Measurements from ENCODE around the gene TMEM132C.

Gene TMEM132C

DNA sequence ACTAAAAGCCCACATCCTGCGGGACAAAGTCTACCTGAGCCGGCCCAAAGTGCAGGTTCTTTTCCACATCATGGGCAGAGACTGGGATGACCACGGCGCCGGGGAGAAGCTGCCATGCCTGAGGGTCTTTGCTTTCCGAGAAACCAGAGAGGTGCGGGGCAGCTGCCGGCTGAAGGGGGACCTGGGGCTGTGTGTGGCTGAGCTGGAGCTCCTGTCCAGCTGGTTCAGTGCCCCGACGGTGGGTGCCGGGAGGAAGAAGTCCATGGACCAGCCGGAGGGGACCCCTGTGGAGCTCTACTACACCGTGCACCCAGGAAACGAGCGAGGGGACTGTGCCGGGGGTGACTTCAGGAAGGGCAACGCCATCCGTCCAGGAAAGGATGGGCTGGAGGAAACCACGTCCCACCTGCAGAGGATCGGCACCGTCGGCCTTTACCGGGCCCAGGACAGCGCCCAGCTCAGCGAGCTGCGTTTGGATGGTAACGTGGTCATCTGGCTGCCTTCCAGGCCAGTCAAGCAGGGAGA is 148.1 kb downstream of the TMEM132C start:
- no peaks in the 10 kb centered on the region for H3K4me1 Mint-ChIP-seq
- H3K27me3 Mint-ChIP-seq, result peaks cover 6% of the 10 kb centered on the region
- DNase-seq (ENCODE audit: low spot score in 2 of 2), result no peak
- ATAC-seq (replicated peaks; ENCODE audit: extremely low read depth, poor library complexity, severe bottlenecking), result no peak
- H3K27ac Mint-ChIP-seq (ENCODE audit: low read depth), result no peak overlapping the region
- no peaks in the 10 kb centered on the region for H3K9me3 Mint-ChIP-seq
- peaks cover 2% of the 10 kb centered on the region for H3K36me3 Mint-ChIP-seq (ENCODE audit: insufficient read depth)
- H3K4me3 Mint-ChIP-seq, result no peak overlapping the region

DNA sequence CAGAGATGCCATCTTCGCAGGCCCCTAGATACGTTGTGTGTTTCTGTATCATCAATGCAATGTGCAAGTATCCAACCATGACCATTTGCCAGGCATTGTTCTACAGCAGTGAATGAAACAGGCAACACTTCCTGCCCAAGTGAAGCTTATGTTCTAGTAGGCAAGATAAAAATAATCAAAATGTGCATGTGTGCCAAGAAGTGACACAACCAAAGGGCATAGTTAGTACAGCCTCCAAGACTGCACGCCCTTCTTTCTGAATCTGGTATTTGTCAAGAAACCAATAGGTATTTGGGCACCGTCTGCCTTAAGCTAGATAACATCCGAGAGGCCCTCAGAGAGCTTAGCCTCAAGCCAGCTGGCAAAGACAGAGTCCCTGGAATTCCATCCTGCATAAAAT is 152.0 kb downstream of the TMEM132C start:
- Mint-ChIP-seq H3K27me3 (peaks cover 23% of the 10 kb centered on the region), H3K27ac (ENCODE audit: low read depth) (no peak overlapping the region), H3K4me1 (no peaks in the 10 kb centered on the region), H3K36me3 (ENCODE audit: insufficient read depth) (no peaks in the 10 kb centered on the region), H3K9me3 (no peaks in the 10 kb centered on the region), H3K4me3 (no peak overlapping the region)
- no peak for ATAC-seq (replicated peaks; ENCODE audit: extremely low read depth, poor library complexity, severe bottlenecking)
- no peak for DNase-seq (ENCODE audit: low spot score in 2 of 2)

DNA sequence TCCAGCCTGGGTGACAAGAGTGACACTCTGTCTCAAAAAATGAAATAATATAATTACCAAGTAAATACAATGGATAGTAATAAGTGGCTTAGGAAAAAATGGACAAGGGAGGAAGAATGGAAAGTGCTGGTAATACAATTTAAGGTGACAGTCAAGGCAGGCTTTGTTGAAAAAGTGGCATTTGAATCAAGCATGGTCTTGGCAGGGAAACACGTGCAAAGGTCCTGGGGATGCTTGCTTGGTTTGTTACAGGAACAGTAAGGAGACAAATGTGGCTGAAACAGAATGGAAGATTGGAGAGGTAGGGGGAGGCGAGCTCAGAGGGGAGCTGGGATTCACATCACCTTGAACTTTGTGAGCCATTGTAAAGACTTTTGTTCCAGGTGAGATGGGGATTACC is 153.2 kb downstream of the TMEM132C start:
- H3K27me3 Mint-ChIP-seq, result peaks cover 23% of the 10 kb centered on the region
- no peak overlapping the region for H3K4me3 Mint-ChIP-seq
- H3K9me3 Mint-ChIP-seq, result no peaks in the 10 kb centered on the region
- ATAC-seq (replicated peaks; ENCODE audit: extremely low read depth, poor library complexity, severe bottlenecking) (no peak), DNase-seq (ENCODE audit: low spot score in 2 of 2) (no peak)
- no peak overlapping the region for H3K27ac Mint-ChIP-seq (ENCODE audit: low read depth)
- H3K36me3 Mint-ChIP-seq (ENCODE audit: insufficient read depth), result no peaks in the 10 kb centered on the region
- no peaks in the 10 kb centered on the region for H3K4me1 Mint-ChIP-seq

DNA sequence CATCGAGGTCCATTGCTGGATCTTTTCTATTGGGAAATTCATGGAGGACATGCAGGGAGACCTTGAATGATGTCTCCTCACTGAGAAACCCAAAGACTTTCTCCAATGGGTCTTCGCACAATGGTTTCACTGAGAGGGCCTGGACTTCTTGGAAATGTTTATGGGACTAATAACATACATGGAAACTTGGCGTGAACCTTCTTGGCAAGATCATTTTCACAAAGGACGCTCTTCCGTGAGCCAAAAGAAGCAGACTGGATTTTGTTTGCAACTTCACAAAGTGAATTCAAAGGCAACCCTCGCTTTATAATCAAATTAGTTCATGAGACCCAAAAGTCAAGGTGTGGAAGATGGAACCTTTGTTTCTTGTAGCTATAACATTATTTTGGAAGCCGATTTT is 154.4 kb downstream of the TMEM132C start:
- Mint-ChIP-seq H3K36me3 (ENCODE audit: insufficient read depth) (no peaks in the 10 kb centered on the region), H3K27ac (ENCODE audit: low read depth) (no peak overlapping the region), H3K9me3 (no peaks in the 10 kb centered on the region), H3K4me1 (no peaks in the 10 kb centered on the region), H3K27me3 (peaks cover 23% of the 10 kb centered on the region), H3K4me3 (no peak overlapping the region)
- ATAC-seq (replicated peaks; ENCODE audit: extremely low read depth, poor library complexity, severe bottlenecking), result no peak
- no peak for DNase-seq (ENCODE audit: low spot score in 2 of 2)

DNA sequence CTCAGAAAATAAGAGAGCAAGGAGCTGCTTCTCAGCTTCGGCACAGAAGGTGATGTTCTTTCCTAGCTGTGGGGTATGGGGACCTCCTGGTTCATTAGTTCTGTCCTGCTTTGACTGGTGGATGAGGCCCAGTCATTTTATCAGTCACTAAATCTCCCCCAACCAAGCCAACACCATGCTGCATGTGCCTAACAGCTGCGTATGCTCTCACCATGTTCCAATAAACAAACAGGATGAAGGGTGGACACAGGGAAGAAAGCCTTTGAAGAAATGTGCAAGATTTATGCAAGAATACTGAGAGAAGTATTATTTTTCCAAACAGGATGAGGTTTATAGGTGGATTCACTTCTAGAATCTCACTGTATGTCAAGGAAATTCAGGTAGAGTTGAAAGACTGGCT is 156.2 kb downstream of the TMEM132C start:
- DNase-seq (ENCODE audit: low spot score in 2 of 2) (no peak), ATAC-seq (replicated peaks; ENCODE audit: extremely low read depth, poor library complexity, severe bottlenecking) (no peak)
- Mint-ChIP-seq H3K9me3 (no peaks in the 10 kb centered on the region), H3K27ac (ENCODE audit: low read depth) (no peak overlapping the region), H3K4me1 (no peaks in the 10 kb centered on the region), H3K36me3 (ENCODE audit: insufficient read depth) (no peaks in the 10 kb centered on the region), H3K27me3 (peaks cover 28% of the 10 kb centered on the region), H3K4me3 (no peak overlapping the region)

DNA sequence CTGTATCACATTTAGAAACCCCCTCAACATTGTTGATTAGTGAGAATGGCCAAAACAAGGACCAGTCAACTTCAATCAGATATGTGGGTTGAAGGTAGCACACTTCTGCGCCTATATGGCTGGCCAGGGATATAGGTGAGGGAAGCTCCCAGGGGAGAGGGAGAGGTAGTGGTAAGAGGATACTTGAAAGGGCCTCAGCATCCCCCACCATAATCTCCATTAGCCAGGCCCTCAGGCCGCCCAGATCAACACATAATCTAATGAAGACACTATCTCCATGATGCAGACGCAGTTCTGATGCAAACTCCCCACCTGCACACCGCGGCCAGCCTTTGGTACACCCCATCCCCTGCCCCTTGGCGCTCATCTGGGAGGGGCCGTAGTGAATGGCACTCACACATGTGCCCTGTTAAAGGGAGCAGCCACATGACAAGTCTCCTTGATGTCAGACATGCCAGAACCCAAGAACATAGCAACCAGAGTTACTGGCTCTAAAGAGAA is 158.0 kb downstream of the TMEM132C start:
- H3K9me3 Mint-ChIP-seq, result no peaks in the 10 kb centered on the region
- H3K36me3 Mint-ChIP-seq (ENCODE audit: insufficient read depth), result no peaks in the 10 kb centered on the region
- H3K4me3 Mint-ChIP-seq, result no peak overlapping the region
- H3K4me1 Mint-ChIP-seq, result no peaks in the 10 kb centered on the region
- ATAC-seq (replicated peaks; ENCODE audit: extremely low read depth, poor library complexity, severe bottlenecking) (no peak), DNase-seq (ENCODE audit: low spot score in 2 of 2) (no peak)
- peaks cover 27% of the 10 kb centered on the region for H3K27me3 Mint-ChIP-seq
- no peak overlapping the region for H3K27ac Mint-ChIP-seq (ENCODE audit: low read depth)

DNA sequence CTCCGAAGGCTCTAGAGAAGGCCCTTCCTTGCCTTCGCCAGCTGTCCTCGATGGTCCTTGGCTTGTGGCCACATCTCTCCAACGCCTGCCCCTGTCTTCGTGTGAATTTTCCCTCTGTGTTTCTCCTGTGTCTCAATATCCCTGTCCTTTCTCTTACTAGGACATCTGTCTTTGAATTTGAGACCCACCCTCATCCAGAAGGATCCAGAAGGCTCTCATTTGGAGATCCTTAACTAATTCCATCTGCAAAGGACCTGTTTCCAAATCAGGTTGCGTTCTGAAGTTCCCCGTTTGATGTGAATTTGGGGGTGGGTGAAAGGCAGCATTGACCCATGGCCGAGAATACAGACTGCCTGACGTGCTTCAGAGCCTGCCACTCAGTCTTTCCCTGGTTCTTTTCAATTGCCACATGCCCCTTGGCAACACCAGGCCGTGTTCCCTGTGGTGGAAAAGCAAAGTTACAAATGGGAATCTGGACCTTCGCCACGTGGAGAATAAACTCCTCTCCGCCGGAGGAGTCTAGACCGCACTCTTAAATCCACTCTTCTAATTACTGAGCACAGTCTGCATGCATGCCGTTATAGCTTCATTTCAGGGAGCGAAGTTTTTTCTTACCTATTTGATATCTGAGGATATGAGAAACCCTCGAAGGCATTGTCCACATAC is 158.8 kb downstream of the TMEM132C start:
- DNase-seq (ENCODE audit: low spot score in 2 of 2), result no peak
- Mint-ChIP-seq H3K27me3 (peaks cover 19% of the 10 kb centered on the region), H3K4me1 (no peaks in the 10 kb centered on the region), H3K27ac (ENCODE audit: low read depth) (no peak overlapping the region), H3K9me3 (no peaks in the 10 kb centered on the region), H3K4me3 (no peak overlapping the region), H3K36me3 (ENCODE audit: insufficient read depth) (no peaks in the 10 kb centered on the region)
- ATAC-seq (replicated peaks; ENCODE audit: extremely low read depth, poor library complexity, severe bottlenecking), result no peak

DNA sequence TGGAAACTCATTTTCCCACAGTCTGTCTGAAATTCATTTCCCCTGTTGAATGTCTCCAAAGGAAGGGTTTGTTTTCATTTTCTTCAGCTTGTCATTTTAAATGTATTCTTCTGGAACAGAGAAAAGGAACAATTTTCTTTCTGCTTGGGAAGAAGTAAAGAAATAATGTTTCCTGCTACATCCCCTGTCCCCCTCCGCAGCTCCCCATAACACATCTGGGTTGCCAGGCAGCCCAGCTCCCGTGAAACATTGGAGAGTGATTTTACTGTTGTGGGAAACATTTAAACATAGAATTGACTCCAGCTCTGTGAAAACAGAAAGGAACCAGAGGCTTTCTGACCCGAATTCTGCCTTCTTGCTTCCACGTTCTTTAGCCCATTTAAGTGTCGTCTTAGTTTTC is 159.5 kb downstream of the TMEM132C start:
- ATAC-seq (replicated peaks; ENCODE audit: extremely low read depth, poor library complexity, severe bottlenecking), result no peak
- H3K4me1 Mint-ChIP-seq, result no peaks in the 10 kb centered on the region
- no peaks in the 10 kb centered on the region for H3K36me3 Mint-ChIP-seq (ENCODE audit: insufficient read depth)
- no peak overlapping the region for H3K4me3 Mint-ChIP-seq
- no peak overlapping the region for H3K27ac Mint-ChIP-seq (ENCODE audit: low read depth)
- no peaks in the 10 kb centered on the region for H3K9me3 Mint-ChIP-seq
- DNase-seq (ENCODE audit: low spot score in 2 of 2), result no peak
- peaks cover 12% of the 10 kb centered on the region for H3K27me3 Mint-ChIP-seq

DNA sequence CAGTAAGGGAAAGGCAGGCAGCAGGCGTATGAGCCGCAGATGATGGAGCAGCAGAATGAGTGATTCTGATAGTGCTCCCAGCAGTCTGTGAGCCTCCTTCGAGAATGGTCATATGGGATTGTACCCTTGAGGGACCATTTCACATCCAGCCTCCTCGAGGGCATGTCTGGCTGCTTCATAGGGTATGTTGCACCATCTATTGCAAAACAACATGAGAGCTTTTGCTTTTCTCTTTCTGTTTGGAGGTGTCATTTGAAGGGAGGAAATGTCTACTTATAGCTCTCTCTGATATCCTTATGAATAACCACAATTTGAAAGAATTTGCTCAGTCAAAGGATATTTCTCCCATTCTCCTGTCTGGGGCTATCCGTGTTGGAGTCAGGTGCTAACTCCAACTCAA is 172.8 kb downstream of the TMEM132C start:
- Mint-ChIP-seq H3K4me3 (no peak overlapping the region), H3K36me3 (ENCODE audit: insufficient read depth) (no peaks in the 10 kb centered on the region), H3K27ac (ENCODE audit: low read depth) (no peak overlapping the region), H3K4me1 (no peaks in the 10 kb centered on the region), H3K9me3 (no peaks in the 10 kb centered on the region), H3K27me3 (peaks cover 12% of the 10 kb centered on the region)
- ATAC-seq (replicated peaks; ENCODE audit: extremely low read depth, poor library complexity, severe bottlenecking) (no peak), DNase-seq (ENCODE audit: low spot score in 2 of 2) (no peak)

DNA sequence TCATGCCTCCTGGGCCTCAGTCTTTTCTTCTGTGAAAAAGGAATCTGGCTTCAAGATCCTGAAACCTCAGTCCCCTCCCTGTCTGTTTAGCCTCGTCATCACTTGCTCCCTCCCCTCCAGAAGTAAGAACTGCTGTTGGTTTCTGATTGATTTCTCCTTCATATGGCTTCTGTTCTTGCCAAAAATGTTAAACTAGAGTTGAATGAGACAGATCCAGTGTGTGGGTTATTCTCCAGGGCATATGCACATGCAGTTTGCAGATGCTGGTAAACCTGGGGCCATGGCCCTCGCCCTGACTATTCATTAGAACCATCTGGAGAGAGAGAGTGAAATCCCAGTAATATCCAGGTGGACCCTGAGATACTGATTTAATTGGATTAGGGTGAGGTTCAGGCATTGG is 175.1 kb downstream of the TMEM132C start:
- no peaks in the 10 kb centered on the region for H3K4me1 Mint-ChIP-seq
- H3K9me3 Mint-ChIP-seq, result no peaks in the 10 kb centered on the region
- no peak overlapping the region for H3K4me3 Mint-ChIP-seq
- H3K36me3 Mint-ChIP-seq (ENCODE audit: insufficient read depth), result no peaks in the 10 kb centered on the region
- no peak overlapping the region for H3K27ac Mint-ChIP-seq (ENCODE audit: low read depth)
- H3K27me3 Mint-ChIP-seq, result peaks cover 24% of the 10 kb centered on the region
- no peak for ATAC-seq (replicated peaks; ENCODE audit: extremely low read depth, poor library complexity, severe bottlenecking)
- no peak for DNase-seq (ENCODE audit: low spot score in 2 of 2)

DNA sequence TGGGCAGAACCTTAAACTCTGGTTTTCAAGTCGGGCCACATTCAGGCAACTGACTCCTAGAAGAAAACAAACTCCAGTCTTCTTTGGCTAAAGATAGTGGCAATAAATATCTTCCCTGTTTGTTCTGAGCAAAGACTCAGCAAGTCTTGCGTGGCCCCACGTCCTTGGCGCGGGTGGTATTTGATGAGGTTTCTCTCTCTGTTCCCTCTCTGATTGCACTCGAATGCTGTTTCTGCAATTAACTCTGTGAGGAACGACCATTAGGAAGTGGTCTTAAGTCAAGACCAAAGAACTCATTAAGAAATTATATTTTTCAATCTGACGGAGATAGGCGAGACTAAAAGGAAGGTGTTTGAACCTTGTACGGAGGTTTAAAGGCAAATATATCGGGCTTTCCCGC is 177.6 kb downstream of the TMEM132C start:
- no peak for ATAC-seq (replicated peaks; ENCODE audit: extremely low read depth, poor library complexity, severe bottlenecking)
- Mint-ChIP-seq H3K4me3 (no peak overlapping the region), H3K9me3 (no peaks in the 10 kb centered on the region), H3K27me3 (peaks cover 24% of the 10 kb centered on the region), H3K36me3 (ENCODE audit: insufficient read depth) (no peaks in the 10 kb centered on the region), H3K4me1 (no peaks in the 10 kb centered on the region), H3K27ac (ENCODE audit: low read depth) (no peak overlapping the region)
- DNase-seq (ENCODE audit: low spot score in 2 of 2), result no peak

DNA sequence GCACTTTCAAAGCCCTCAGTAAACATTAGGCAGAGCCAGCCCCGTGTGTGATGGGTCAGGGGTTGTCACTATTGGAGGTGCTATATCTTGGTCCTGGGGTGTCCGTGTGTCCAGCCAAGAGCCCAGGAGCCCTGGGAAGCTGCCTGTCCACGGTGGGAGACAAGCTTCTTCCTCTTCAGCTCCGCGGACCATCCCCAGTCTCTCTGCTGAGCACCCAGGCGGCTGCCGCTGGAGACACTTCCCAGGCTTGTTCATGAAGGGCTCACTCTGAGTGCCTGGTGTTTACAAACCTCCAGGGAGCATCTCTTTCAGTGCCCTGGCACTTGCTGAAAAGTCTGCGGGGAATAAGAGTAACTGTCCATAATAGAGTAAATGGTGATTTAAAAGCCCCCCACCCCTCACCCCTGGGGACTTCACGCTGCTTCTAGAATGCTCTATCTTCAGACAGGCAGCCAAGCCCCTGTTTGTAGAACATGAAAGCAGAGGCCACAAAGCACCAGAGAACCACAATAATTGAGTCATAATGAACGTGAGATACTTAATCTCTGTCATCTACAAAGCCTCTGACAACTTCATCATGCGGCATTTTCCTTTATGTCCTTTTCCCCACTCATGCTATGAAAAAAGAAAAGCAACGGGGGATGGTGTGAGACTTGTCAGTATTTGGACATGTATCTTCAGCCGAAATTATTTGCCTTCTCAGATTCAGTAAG is 178.6 kb downstream of the TMEM132C start:
- H3K27ac Mint-ChIP-seq (ENCODE audit: low read depth), result no peak overlapping the region
- H3K4me1 Mint-ChIP-seq, result no peaks in the 10 kb centered on the region
- H3K9me3 Mint-ChIP-seq, result no peaks in the 10 kb centered on the region
- peaks cover 24% of the 10 kb centered on the region for H3K27me3 Mint-ChIP-seq
- ATAC-seq (replicated peaks; ENCODE audit: extremely low read depth, poor library complexity, severe bottlenecking) (no peak), DNase-seq (ENCODE audit: low spot score in 2 of 2) (no peak)
- no peak overlapping the region for H3K4me3 Mint-ChIP-seq
- H3K36me3 Mint-ChIP-seq (ENCODE audit: insufficient read depth), result no peaks in the 10 kb centered on the region

Measured in central memory CD8-positive, alpha-beta T cell (primary cell).